ENCODE measurements around the gene ASPHD1. TPM values are rescaled to one million over a fixed set of nuclear protein-coding genes. Genes with fewer than 3 reads are reported as not detected.

ASPHD1 gene
- total and polyA plus RNA-seq, 4 donors, result 4.2 to 52.7 (median 32.4) TPM

GRCh38 chr16:29950806-29951461 is 50.6 kb downstream of the ASPHD1 start:
- H3K9me3 ChIP-seq (ENCODE audit: control insufficient read depth, insufficient read depth, low read length), result no peaks in the 10 kb centered on the region
- H3K4me3 ChIP-seq (ENCODE audit: low read depth, low read length), result no peak overlapping the region
- H3K27ac ChIP-seq (ENCODE audit: low read depth, low read length), result no peak overlapping the region
- H3K4me1 ChIP-seq (ENCODE audit: control insufficient read depth, insufficient read depth, low read length), result no peaks in the 10 kb centered on the region
- WGBS (ENCODE audit: insufficient coverage), result 80% methylated on average over 4 of the region's 4 CpGs
- DNase-seq (ENCODE audit: low read depth in 4 of 6, low spot score in 6 of 6), result no peak
- no peaks in the 10 kb centered on the region for H3K36me3 ChIP-seq (ENCODE audit: control insufficient read depth, insufficient read depth, low read length)
- H3K27me3 ChIP-seq (ENCODE audit: control insufficient read depth, insufficient read depth, low read length), result no peaks in the 10 kb centered on the region

DNA sequence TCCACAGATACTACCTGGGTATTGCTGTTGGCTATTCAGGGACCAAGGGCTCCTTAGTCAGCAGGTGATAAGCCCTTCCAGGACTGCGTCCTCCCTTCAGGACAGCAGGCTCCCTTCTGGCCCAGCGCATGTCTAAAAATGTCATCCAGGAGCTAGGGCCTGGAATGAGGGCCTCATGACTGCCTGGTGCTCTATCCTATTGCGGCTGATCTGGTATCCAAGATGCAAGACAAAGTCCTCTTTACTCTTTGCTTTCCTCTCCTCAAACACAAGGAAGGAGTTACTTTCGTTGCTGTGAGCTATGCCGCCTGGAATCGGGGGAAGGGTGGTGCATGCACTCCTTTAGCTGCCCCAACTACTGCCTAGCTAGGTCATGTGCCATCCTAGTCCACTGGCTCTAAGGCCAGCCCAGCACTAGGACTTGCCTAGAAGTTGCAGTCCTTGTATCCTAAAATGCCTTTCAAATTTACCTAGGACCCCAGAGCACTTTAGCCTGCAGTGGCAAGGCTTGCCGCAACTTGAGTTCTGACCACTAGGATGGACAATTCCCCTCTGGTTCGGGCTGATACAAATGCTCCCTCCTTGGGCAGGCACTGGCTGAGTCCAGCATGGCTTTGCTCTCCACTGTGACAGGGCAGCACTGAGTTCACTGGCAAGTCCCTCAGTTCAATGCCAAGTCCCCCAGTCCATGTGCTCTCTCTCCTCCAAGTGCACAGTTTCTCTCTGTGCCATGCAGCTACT is 51.5 kb downstream of the ASPHD1 start:
- H3K4me1 ChIP-seq (ENCODE audit: control insufficient read depth, insufficient read depth, low read length), result no peaks in the 10 kb centered on the region
- WGBS (ENCODE audit: insufficient coverage), result 83% methylated on average over 8 of the region's 8 CpGs
- no peaks in the 10 kb centered on the region for H3K9me3 ChIP-seq (ENCODE audit: control insufficient read depth, insufficient read depth, low read length)
- H3K27ac ChIP-seq (ENCODE audit: low read depth, low read length), result no peak overlapping the region
- no peaks in the 10 kb centered on the region for H3K27me3 ChIP-seq (ENCODE audit: control insufficient read depth, insufficient read depth, low read length)
- no peak for DNase-seq (ENCODE audit: low read depth in 4 of 6, low spot score in 6 of 6)
- no peak overlapping the region for H3K4me3 ChIP-seq (ENCODE audit: low read depth, low read length)
- no peaks in the 10 kb centered on the region for H3K36me3 ChIP-seq (ENCODE audit: control insufficient read depth, insufficient read depth, low read length)

Other genes starting within 250 kb of the ASPHD1 start
- gene SPN, start 237.2 kb upstream of the ASPHD1 start, total RNA-seq, result 1 to 10 TPM in 1 of 2 donors, under 1 TPM in 1; 0.88 to 3.3 TPM
- under 1 TPM; 0.79 to 0.96 TPM for gene SPN, start 237.2 kb upstream of the ASPHD1 start, polyA plus RNA-seq (ENCODE audit: insufficient read length in 2 of 2)
- 10 to 100 TPM; 15.8 to 52.0 TPM for gene QPRT, start 221.3 kb upstream of the ASPHD1 start, total RNA-seq
- 10 to 100 TPM; 39.3 to 40.3 TPM for gene QPRT, start 221.3 kb upstream of the ASPHD1 start, polyA plus RNA-seq (ENCODE audit: insufficient read length in 2 of 2)
- 1 to 10 TPM in 1 of 2 donors, under 1 TPM in 1; 0.39 to 1.1 TPM for gene C16orf54, start 154.5 kb upstream of the ASPHD1 start, total RNA-seq
- gene C16orf54, start 154.5 kb upstream of the ASPHD1 start, polyA plus RNA-seq (ENCODE audit: insufficient read length in 2 of 2), result under 1 TPM; 0.20 to 0.29 TPM
- not detected for gene ZG16, start 122.2 kb upstream of the ASPHD1 start, total RNA-seq
- under 1 TPM in 1 of 2 donors, not detected in 1; 0.05 TPM for gene ZG16, start 122.2 kb upstream of the ASPHD1 start, polyA plus RNA-seq (ENCODE audit: insufficient read length in 2 of 2)
- 10 to 100 TPM; 30.2 to 44.0 TPM for gene KIF22, start 109.7 kb upstream of the ASPHD1 start, total RNA-seq
- gene KIF22, start 109.7 kb upstream of the ASPHD1 start, polyA plus RNA-seq (ENCODE audit: insufficient read length in 2 of 2), result 10 to 100 TPM; 55.0 to 56.4 TPM
- 100 to 1,000 TPM; 139 to 199 TPM for gene MAZ, start 94.0 kb upstream of the ASPHD1 start, total RNA-seq
- gene MAZ, start 94.0 kb upstream of the ASPHD1 start, polyA plus RNA-seq (ENCODE audit: insufficient read length in 2 of 2), result 100 to 1,000 TPM; 519 to 532 TPM
- 10 to 100 TPM; 24.4 to 25.6 TPM for gene PRRT2, start 88.3 kb upstream of the ASPHD1 start, total RNA-seq
- 100 to 1,000 TPM; 226 to 244 TPM for gene PRRT2, start 88.3 kb upstream of the ASPHD1 start, polyA plus RNA-seq (ENCODE audit: insufficient read length in 2 of 2)
- gene PAGR1, start 84.3 kb upstream of the ASPHD1 start, total RNA-seq, result 10 to 100 TPM in 1 of 2 donors, 1 to 10 TPM in 1; 8.2 to 48.5 TPM
- 10 to 100 TPM; 53.5 to 65.5 TPM for gene PAGR1, start 84.3 kb upstream of the ASPHD1 start, polyA plus RNA-seq (ENCODE audit: insufficient read length in 2 of 2)
- 10 to 100 TPM; 20.3 to 35.8 TPM for gene MVP, start 80.0 kb upstream of the ASPHD1 start, total RNA-seq
- gene MVP, start 80.0 kb upstream of the ASPHD1 start, polyA plus RNA-seq (ENCODE audit: insufficient read length in 2 of 2), result 10 to 100 TPM; 11.8 to 14.9 TPM
- gene CDIPT, start 37.3 kb upstream of the ASPHD1 start, total RNA-seq, result 10 to 100 TPM; 51.3 to 78.6 TPM
- gene CDIPT, start 37.3 kb upstream of the ASPHD1 start, polyA plus RNA-seq (ENCODE audit: insufficient read length in 2 of 2), result 100 to 1,000 TPM; 103 to 121 TPM
- 10 to 100 TPM; 32.7 to 66.3 TPM for gene SEZ6L2, start 938 bp upstream of the ASPHD1 start, total RNA-seq
- 100 to 1,000 TPM; 138 to 155 TPM for gene SEZ6L2, start 938 bp upstream of the ASPHD1 start, polyA plus RNA-seq (ENCODE audit: insufficient read length in 2 of 2)
- gene KCTD13, start 25.7 kb downstream of the ASPHD1 start, total RNA-seq, result 10 to 100 TPM; 11.0 to 15.4 TPM
- gene KCTD13, start 25.7 kb downstream of the ASPHD1 start, polyA plus RNA-seq (ENCODE audit: insufficient read length in 2 of 2), result 10 to 100 TPM; 64.2 to 79.2 TPM
- 10 to 100 TPM; 32.5 to 83.1 TPM for gene TMEM219, start 61.6 kb downstream of the ASPHD1 start, total RNA-seq
- 10 to 100 TPM; 83.5 to 91.4 TPM for gene TMEM219, start 61.6 kb downstream of the ASPHD1 start, polyA plus RNA-seq (ENCODE audit: insufficient read length in 2 of 2)
- gene TAOK2, start 73.4 kb downstream of the ASPHD1 start, total RNA-seq, result 10 to 100 TPM; 42.2 to 52.3 TPM
- 10 to 100 TPM; 80.6 to 87.1 TPM for gene TAOK2, start 73.4 kb downstream of the ASPHD1 start, polyA plus RNA-seq (ENCODE audit: insufficient read length in 2 of 2)
- 10 to 100 TPM; 12.2 to 13.7 TPM for gene HIRIP3, start 95.1 kb downstream of the ASPHD1 start, total RNA-seq
- gene HIRIP3, start 95.1 kb downstream of the ASPHD1 start, polyA plus RNA-seq (ENCODE audit: insufficient read length in 2 of 2), result 10 to 100 TPM; 26.2 to 28.8 TPM
- gene INO80E, start 95.8 kb downstream of the ASPHD1 start, total RNA-seq, result 10 to 100 TPM; 24.9 to 50.6 TPM
- gene INO80E, start 95.8 kb downstream of the ASPHD1 start, polyA plus RNA-seq (ENCODE audit: insufficient read length in 2 of 2), result 10 to 100 TPM; 66.4 to 70.9 TPM
- 10 to 100 TPM in 1 of 2 donors, 1 to 10 TPM in 1; 7.6 to 14.8 TPM for gene DOC2A, start 110.5 kb downstream of the ASPHD1 start, total RNA-seq
- gene DOC2A, start 110.5 kb downstream of the ASPHD1 start, polyA plus RNA-seq (ENCODE audit: insufficient read length in 2 of 2), result 10 to 100 TPM; 60.4 to 61.6 TPM
- not detected for gene C16orf92, start 122.7 kb downstream of the ASPHD1 start, total RNA-seq
- gene C16orf92, start 122.7 kb downstream of the ASPHD1 start, polyA plus RNA-seq (ENCODE audit: insufficient read length in 2 of 2), result 1 to 10 TPM in 1 of 2 donors, under 1 TPM in 1; 0.76 to 2.0 TPM
- gene TLCD3B, start 130.8 kb downstream of the ASPHD1 start, total RNA-seq, result 10 to 100 TPM; 10.2 to 19.2 TPM
- gene TLCD3B, start 130.8 kb downstream of the ASPHD1 start, polyA plus RNA-seq (ENCODE audit: insufficient read length in 2 of 2), result 100 to 1,000 TPM; 119 to 136 TPM
- gene ALDOA, start 165.3 kb downstream of the ASPHD1 start, total RNA-seq, result 100 to 1,000 TPM; 264 to 594 TPM
- 100 to 1,000 TPM; 832 to 849 TPM for gene ALDOA, start 165.3 kb downstream of the ASPHD1 start, polyA plus RNA-seq (ENCODE audit: insufficient read length in 2 of 2)
- 10 to 100 TPM; 51.6 to 59.6 TPM for gene PPP4C, start 175.5 kb downstream of the ASPHD1 start, total RNA-seq
- 100 to 1,000 TPM in 1 of 2 donors, 10 to 100 TPM in 1; 96.0 to 104 TPM for gene PPP4C, start 175.5 kb downstream of the ASPHD1 start, polyA plus RNA-seq (ENCODE audit: insufficient read length in 2 of 2)
- under 1 TPM; 0.20 to 0.99 TPM for gene TBX6, start 191.4 kb downstream of the ASPHD1 start, total RNA-seq
- gene TBX6, start 191.4 kb downstream of the ASPHD1 start, polyA plus RNA-seq (ENCODE audit: insufficient read length in 2 of 2), result 1 to 10 TPM; 1.0 to 2.7 TPM
- 10 to 100 TPM; 30.6 to 40.9 TPM for gene YPEL3, start 195.7 kb downstream of the ASPHD1 start, total RNA-seq
- 100 to 1,000 TPM; 131 to 142 TPM for gene YPEL3, start 195.7 kb downstream of the ASPHD1 start, polyA plus RNA-seq (ENCODE audit: insufficient read length in 2 of 2)
- gene GDPD3, start 213.0 kb downstream of the ASPHD1 start, total RNA-seq, result 1 to 10 TPM; 1.2 to 4.8 TPM
- 10 to 100 TPM in 1 of 2 donors, 1 to 10 TPM in 1; 6.8 to 10.9 TPM for gene GDPD3, start 213.0 kb downstream of the ASPHD1 start, polyA plus RNA-seq (ENCODE audit: insufficient read length in 2 of 2)
- gene MAPK3, start 222.7 kb downstream of the ASPHD1 start, total RNA-seq, result 10 to 100 TPM; 25.0 to 42.2 TPM
- gene MAPK3, start 222.7 kb downstream of the ASPHD1 start, polyA plus RNA-seq (ENCODE audit: insufficient read length in 2 of 2), result 100 to 1,000 TPM; 136 to 144 TPM